Measurements from ENCODE around the gene DGKZ.
"Not testable (repeated sequence)": the region's sequence is repeated elsewhere in the genome, so short reads cannot be mapped to it uniquely, and the experiment has no call there.

The DGKZ gene

GRCh38 chr11:46377831-46378230 lies 30.6 kb downstream of the DGKZ start:
- TF ChIP-seq CTCF (conservative IDR thresholded peaks at IDR 0.05; ENCODE audit: low read depth, low read length): no peak
- no peak for DNase-seq (ENCODE audit: low read depth)

GRCh38 chr11:46378296-46378695 lies 31.0 kb downstream of the DGKZ start:
- no peak for DNase-seq (ENCODE audit: low read depth)
- H3K4me3 ChIP-seq (ENCODE audit: low read length): no peak overlapping the region
- TF ChIP-seq CTCF (conservative IDR thresholded peaks at IDR 0.05; ENCODE audit: low read depth, low read length): no peak

More at GRCh38 chr11:46377831-46378230, 30.6 kb downstream of the DGKZ start:
- H3K4me3 ChIP-seq (ENCODE audit: low read length): no peak overlapping the region

- no peak overlapping the region for H3K4me3 ChIP-seq (ENCODE audit: low read length)
- no peak for TF ChIP-seq CTCF (conservative IDR thresholded peaks at IDR 0.05; ENCODE audit: low read depth, low read length)
- no peak for DNase-seq (ENCODE audit: low read depth)
Measured at GRCh38 chr11:46378811-46379481, 31.7 kb downstream of the DGKZ start.

GRCh38 chr11:46379482-46380293 lies 32.4 kb downstream of the DGKZ start:
- DNase-seq (ENCODE audit: low read depth); H3K4me3 ChIP-seq (ENCODE audit: low read length): not testable (repeated sequence)

- TF ChIP-seq CTCF (conservative IDR thresholded peaks at IDR 0.05; ENCODE audit: low read depth, low read length): no peak
- no peak for DNase-seq (ENCODE audit: low read depth)
- H3K4me3 ChIP-seq (ENCODE audit: low read length): peak overlapping the region; percentile 53
Measured at GRCh38 chr11:46380340-46381047, 33.2 kb downstream of the DGKZ start.

- peak within 1 kb of the TSS; percentile 65 for H3K4me3 ChIP-seq (ENCODE audit: low read length)
- DNase-seq (ENCODE audit: low read depth): no peak
- TF ChIP-seq CTCF (conservative IDR thresholded peaks at IDR 0.05; ENCODE audit: low read depth, low read length): no peak
Measured at GRCh38 chr11:46381048-46381818, 34.0 kb downstream of the DGKZ start, which contains the start of gene MDK. Gene MDK (plus strand): TSS chr11:46381669. CDS start chr11:46382058, 389 bp downstream.
